ENCODE measurements around the gene NTMT1. TPM values are rescaled to one million over a fixed set of nuclear protein-coding genes. Genes with fewer than 3 reads are reported as not detected.
"Not testable (repeated sequence)": the region's sequence is repeated elsewhere in the genome, so short reads cannot be mapped to it uniquely, and the experiment has no call there.

NTMT1 gene
- polyA plus RNA-seq, 6 donors from 2014 or later = 30.3 to 57.7 (median 35.4) TPM

DNA sequence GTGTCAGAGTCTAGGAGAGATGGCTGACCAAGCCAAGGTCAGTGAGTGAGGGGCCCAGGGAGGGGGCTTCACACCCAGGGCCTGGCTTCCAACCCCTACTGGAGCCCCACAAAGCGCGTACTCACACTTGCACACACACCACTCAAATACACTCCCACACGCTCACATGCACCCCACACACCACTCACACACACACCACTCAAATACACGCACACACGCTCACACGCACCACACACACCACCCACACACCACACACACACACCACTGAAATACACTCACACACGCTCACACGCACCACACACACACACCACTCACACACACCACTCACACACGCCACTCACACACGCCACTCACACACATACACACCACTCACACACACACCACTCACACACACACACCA, 21.7 kb downstream of the NTMT1 start:
- no peaks in the 10 kb centered on the region for H3K36me3 Mint-ChIP-seq
- H3K4me3 Mint-ChIP-seq = peak overlapping the region in 1 of 8 donors; percentile 50
- ATAC-seq (ENCODE audit: low read depth in 2 of 2) (no peak), DNase-seq (no peak)
- H3K4me1 Mint-ChIP-seq = peaks cover 0 to 5% (median under 1%) of the 10 kb centered on the region in 3 donors
- peaks cover 0 to 2% (median 0%) of the 10 kb centered on the region in 7 donors for H3K9me3 Mint-ChIP-seq
- no peak overlapping the region for H3K27ac Mint-ChIP-seq
- peaks cover 0 to 17% (median 5%) of the 10 kb centered on the region in 3 donors for H3K27me3 Mint-ChIP-seq

DNA sequence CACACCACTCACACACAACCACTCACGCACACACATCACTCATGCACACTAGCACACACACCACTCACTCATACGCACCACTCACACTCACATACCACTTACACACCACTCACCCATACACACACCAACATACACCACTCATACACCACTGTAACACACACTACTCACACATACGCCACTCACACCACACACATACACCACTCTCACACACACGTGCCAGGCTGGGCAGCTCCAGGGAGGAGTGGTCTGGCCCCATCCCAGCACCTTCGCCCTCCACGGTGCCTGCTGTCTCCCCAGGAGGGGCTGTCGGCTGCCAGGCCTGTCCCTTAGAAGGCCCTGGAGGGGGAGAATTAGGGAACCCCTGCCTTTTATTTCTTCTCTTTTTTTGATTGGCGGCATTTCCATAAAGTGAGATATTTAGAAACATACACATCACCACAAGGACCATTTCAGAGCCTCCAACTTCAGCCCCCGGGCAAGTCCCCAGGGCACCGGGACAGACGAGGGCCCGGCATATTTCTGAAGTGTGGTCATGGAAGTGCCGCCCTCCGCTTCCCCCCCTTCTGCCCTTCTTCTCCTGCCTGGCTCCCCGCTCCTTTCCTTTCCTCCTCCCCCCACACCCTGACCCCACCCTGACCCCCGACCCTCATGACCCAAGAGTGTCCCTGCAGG, 22.3 kb downstream of the NTMT1 start:
- Mint-ChIP-seq H3K27ac (no peak overlapping the region), H3K27me3 (peaks cover 0 to 17% (median 5%) of the 10 kb centered on the region in 3 donors), H3K4me1 (peaks cover 0 to 5% (median 0%) of the 10 kb centered on the region in 3 donors), H3K36me3 (no peaks in the 10 kb centered on the region), H3K9me3 (peaks cover 0 to 2% (median 0%) of the 10 kb centered on the region in 7 donors), H3K4me3 (peak overlapping the region in 1 of 8 donors; percentile 50)
- ATAC-seq (ENCODE audit: low read depth in 2 of 2) (no peak), DNase-seq (no peak)

DNA sequence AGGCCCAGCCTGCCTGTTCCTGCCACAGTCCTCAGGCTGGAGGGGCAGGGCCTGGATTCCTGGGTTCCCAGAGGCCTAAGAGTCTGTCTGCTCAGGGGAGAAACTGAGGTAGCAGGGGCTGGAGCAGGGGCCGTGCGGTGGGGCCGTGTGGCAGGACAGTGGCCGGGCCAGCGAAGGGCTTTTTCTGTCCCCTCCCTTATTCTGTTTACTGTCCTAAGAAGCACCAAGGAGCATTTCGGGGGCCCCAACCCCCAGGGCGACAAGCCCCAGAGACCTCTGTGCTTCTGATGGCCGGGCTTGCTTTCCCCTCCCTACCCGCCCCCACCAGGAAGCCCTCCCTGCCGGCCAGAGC, 22.8 kb downstream of the NTMT1 start:
- H3K9me3 Mint-ChIP-seq = peaks cover 0 to 2% (median 0%) of the 10 kb centered on the region in 7 donors
- ATAC-seq (ENCODE audit: low read depth in 2 of 2) = no peak
- peaks cover 0 to 5% (median under 1%) of the 10 kb centered on the region in 3 donors for H3K4me1 Mint-ChIP-seq
- H3K36me3 Mint-ChIP-seq = no peaks in the 10 kb centered on the region
- peaks cover 0 to 17% (median 5%) of the 10 kb centered on the region in 3 donors for H3K27me3 Mint-ChIP-seq
- DNase-seq = no peak
- no peak overlapping the region for H3K4me3 Mint-ChIP-seq
- no peak overlapping the region for H3K27ac Mint-ChIP-seq

DNA sequence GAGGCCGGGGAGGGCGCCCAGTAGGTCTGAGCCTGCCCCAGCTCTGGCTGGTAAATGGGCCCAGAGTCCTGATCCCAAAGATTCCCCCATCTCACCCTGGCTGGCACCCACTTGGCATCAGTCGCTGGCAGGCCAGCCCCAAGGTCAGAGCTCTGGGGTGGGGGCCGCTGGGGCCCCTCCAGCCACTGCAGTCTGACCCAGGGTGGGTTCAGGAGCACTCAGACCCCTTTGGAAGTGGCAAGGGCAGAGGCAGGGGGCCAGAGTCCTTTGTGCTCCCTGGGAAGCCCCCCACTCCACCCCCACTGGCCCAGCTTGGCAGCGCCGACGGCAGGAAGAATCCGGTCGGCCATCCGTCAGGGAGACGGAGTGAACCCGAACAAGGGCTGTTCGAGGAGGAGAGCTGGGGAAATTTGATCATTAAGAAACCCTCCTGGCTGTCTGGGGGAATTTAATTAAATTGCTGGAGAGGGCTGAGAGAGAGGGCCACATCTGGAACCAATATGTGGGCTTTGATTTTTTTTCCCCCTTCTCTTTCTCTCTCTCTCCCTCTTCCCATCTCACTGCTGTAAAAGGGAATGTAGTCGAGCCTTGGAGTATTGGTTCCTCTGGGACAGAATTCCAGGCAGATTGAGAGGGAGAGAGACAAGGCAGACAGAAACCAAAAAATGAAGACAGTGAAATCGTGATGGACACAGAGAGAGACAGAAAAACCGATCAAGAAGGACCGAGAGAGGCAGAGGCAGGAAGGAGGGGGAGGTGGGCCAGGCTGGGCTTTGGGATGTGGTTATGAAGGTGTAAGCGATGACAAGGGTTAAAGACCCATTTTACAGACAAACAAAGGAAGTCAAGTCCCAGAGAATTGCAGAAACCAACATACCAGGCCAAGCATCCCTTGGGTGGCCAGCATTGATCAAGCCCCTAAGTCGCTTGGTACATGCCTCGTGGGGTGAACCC, 24.0 kb downstream of the NTMT1 start:
- ATAC-seq (ENCODE audit: low read depth in 2 of 2) = no peak
- DNase-seq = no peak
- Mint-ChIP-seq H3K27me3 (peaks cover 0 to 17% (median 5%) of the 10 kb centered on the region in 3 donors), H3K4me3 (no peak overlapping the region), H3K36me3 (no peaks in the 10 kb centered on the region), H3K9me3 (peaks cover 0 to 2% (median 0%) of the 10 kb centered on the region in 7 donors), H3K4me1 (peaks cover 0 to 5% (median 2%) of the 10 kb centered on the region in 3 donors), H3K27ac (no peak overlapping the region)

DNA sequence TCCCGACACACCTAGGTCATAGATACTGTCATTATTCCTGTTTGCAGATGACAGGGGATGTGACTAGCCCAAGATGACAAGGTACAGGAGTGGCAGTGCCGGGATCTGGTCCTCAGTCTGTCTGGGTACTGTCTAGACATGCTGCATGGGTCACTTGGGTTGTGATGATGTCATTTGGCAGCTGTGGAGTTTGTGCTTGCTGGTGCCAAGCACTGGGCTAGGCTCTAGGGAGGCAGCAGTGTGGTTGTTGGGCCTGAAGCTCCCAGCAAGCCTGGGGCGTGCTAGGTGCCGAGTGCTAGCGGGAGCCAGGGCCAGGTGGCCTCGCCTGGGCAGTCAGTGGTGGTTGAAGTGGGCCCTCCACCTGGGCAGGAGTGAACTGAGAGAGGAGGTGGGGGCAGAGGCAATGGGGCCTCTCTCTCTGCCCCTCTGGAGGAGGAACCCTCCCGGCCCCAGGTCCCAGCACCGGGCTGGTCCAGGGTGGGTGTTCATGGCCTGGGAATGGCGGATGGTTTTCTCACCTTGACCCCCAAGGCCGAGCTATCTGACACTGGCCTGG, 24.8 kb downstream of the NTMT1 start:
- peaks cover 0 to 2% (median 0%) of the 10 kb centered on the region in 7 donors for H3K9me3 Mint-ChIP-seq
- H3K27me3 Mint-ChIP-seq = peaks cover 0 to 22% (median 5%) of the 10 kb centered on the region in 3 donors
- ATAC-seq (ENCODE audit: low read depth in 2 of 2) (no peak), DNase-seq (no peak)
- H3K27ac Mint-ChIP-seq = no peak overlapping the region
- H3K4me1 Mint-ChIP-seq = peaks cover 0 to 5% (median 2%) of the 10 kb centered on the region in 3 donors
- no peaks in the 10 kb centered on the region for H3K36me3 Mint-ChIP-seq
- H3K4me3 Mint-ChIP-seq = no peak overlapping the region

DNA sequence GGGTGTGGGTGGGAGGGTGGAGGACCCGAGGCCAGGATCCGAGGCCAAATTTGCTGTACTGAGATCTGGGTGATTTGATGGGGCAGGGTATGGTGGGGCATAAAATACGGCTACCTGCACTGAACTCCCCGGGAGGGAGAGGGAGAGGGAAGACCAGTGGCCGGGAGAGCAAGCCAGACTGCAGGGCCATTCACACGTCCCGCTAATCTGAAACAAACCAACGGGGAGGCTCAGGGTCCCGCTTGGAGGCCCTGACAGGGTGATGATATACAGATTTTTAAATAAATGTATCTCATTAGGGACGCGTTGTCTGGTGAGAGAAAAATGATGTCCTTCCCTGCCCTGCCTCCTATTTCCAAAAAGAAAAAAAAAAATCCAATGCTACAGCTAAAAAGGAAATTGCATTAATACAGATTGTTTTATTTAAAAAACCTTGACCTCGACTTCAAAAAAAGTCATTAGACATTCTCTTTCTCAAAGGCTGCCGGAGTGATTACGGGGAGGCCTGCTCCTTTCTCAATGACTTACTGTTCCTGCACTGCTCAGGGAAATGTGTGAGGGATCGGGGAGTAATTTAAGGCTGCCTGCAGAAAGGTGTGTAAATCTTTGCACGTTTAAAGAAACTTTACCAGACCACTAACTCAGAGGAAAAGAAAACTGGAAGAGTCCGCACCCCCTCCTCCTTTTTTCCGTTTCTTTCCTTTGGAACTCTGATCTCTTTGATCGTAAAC, 28.0 kb downstream of the NTMT1 start:
- ATAC-seq (ENCODE audit: low read depth in 2 of 2) (no peak), DNase-seq (no peak)
- Mint-ChIP-seq H3K4me1 (peaks cover 0 to 2% (median 0%) of the 10 kb centered on the region in 3 donors), H3K9me3 (no peaks in the 10 kb centered on the region), H3K27me3 (peaks cover 0 to 22% (median 4%) of the 10 kb centered on the region in 3 donors), H3K36me3 (no peaks in the 10 kb centered on the region), H3K4me3 (no peak overlapping the region), H3K27ac (peak overlapping the region in 1 of 6 donors; percentile 42)

DNA sequence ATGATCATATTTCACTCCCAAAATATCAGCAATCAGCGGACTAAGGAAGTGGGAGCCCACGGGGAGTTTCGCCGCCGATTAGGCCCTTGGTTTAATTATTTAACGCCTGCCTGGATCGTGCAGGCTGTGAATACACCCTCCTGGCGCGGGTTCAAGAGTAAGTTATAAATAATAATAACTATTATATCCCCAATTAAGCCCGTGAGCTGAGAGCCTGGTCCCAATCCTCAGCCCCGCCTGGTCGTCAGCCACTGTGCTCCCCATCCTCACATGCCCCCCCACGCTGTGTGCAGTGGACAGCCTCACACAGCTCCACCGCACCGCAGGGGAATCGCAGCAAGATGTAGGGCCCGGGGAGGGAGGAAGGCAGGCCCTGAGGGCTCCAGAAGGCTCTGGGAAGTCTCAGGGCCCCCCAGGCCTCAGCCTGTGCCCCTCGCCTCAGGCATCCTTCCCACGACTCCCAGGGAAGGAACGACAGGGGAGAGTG, 28.6 kb downstream of the NTMT1 start:
- Mint-ChIP-seq H3K9me3 (no peaks in the 10 kb centered on the region), H3K4me3 (no peak overlapping the region), H3K27me3 (peaks cover 0 to 22% (median 4%) of the 10 kb centered on the region in 3 donors), H3K4me1 (peaks cover 0 to 2% (median 0%) of the 10 kb centered on the region in 3 donors), H3K27ac (no peak overlapping the region), H3K36me3 (no peaks in the 10 kb centered on the region)
- no peak for ATAC-seq (ENCODE audit: low read depth in 2 of 2)
- no peak for DNase-seq

DNA sequence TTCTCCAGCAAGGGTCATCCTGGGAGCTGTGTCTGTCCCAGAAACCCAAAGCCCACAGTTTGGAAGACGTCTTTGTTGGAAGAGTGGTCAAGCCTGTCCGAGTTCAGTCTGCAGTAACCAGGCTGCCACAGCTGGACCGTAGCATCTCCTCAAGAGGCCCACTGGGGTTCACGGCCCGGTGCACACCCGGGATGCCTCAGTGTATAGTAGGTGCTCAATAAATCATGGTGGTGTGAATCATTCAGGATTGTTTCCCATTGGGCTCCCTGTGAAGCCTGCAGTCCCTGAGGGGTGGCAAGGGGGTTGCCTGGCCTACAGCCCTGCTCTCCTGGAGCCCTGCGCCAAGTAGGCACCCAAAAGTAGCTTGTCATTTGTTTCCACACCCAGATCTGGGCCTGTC, 29.2 kb downstream of the NTMT1 start:
- Mint-ChIP-seq H3K27me3 (peaks cover 0 to 18% (median 4%) of the 10 kb centered on the region in 3 donors), H3K9me3 (no peaks in the 10 kb centered on the region), H3K4me1 (peaks cover 0 to 2% (median 0%) of the 10 kb centered on the region in 3 donors), H3K27ac (no peak overlapping the region), H3K36me3 (no peaks in the 10 kb centered on the region), H3K4me3 (no peak overlapping the region)
- DNase-seq = no peak
- ATAC-seq (ENCODE audit: low read depth in 2 of 2) = no peak

DNA sequence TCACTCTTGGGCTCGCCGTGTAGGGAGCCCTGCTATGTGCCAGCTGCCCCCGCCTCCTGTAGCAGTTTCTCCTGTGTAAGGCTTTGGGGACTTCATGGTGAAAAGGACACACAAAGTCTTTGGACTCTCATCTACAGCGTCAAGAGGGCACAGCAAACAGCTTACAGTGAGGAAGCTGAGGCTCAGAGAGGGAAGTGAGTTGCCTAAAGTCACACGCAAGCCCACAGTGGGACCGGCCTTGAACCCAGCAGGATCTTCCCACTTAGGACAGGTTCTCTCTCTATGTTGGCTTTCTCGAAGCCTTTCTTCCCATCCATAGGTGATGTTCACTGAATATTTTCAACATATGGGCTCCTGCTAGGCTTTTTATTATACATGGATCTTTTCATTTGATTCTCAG, 29.7 kb downstream of the NTMT1 start:
- H3K27me3 Mint-ChIP-seq = peaks cover 0 to 14% (median 5%) of the 10 kb centered on the region in 3 donors

DNA sequence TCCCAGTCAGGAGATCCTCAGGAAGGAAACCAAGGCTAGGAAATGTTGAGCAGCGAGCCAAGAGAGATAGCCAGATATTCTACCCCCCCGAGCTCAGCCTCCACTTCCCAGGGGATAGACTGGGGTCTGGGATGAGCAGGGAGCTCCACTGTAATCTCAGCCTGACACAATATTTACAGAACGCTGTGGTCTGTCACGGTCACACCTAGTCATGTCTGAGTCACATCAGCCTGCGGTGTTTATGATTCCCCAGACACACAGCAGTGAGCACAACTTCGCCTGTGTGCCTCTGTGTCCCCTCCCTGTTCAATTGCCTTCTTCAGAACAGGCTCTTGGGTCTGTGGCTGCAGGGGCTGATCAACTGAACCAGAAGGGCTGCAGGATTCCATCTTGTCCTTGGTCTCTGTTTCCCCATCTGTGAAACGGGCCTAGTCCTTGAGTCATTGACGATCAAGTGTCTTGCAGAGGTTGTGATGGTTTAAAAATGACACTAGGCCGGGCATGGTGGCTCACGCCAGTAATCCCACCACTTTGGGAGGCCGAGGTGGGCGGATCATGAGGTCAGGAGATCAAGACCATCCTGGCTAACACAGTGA, 30.9 kb downstream of the NTMT1 start:
- Mint-ChIP-seq H3K4me3 (no peak overlapping the region), H3K9me3 (no peaks in the 10 kb centered on the region), H3K36me3 (no peaks in the 10 kb centered on the region), H3K27ac (no peak overlapping the region), H3K4me1 (peaks cover 0 to 2% (median 0%) of the 10 kb centered on the region in 3 donors), H3K27me3 (peaks cover 5 to 21% (median 11%) of the 10 kb centered on the region in 3 donors)
- DNase-seq (no peak), ATAC-seq (ENCODE audit: low read depth in 2 of 2) (no peak)

More for the DNA sequence above, 29.7 kb downstream of the NTMT1 start:
- H3K4me1 Mint-ChIP-seq = peaks cover 0 to 2% (median 0%) of the 10 kb centered on the region in 3 donors
- no peak overlapping the region for H3K4me3 Mint-ChIP-seq
- DNase-seq (no peak), ATAC-seq (ENCODE audit: low read depth in 2 of 2) (no peak)
- H3K27ac Mint-ChIP-seq = no peak overlapping the region
- H3K36me3 Mint-ChIP-seq = no peaks in the 10 kb centered on the region
- no peaks in the 10 kb centered on the region for H3K9me3 Mint-ChIP-seq

DNA sequence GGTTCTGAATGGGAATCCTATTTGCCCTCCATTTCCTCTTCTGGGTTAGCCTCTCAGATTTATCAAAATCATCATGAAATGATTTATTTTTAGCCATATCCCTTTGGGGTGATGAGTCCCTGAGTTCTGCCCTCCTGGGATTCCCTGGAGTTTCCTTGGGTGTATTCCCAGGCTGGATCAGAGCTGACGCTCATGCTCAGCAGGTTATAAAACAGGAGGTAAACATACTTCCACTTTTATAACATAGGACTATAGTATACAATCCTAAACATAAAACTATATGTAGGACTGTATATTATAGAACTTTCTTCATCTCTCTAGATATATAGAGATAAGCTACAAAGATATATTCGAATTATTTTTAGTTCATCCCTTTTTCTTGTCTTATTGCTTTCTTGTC, 35.1 kb downstream of the NTMT1 start:
- H3K36me3 Mint-ChIP-seq = no peaks in the 10 kb centered on the region

DNA sequence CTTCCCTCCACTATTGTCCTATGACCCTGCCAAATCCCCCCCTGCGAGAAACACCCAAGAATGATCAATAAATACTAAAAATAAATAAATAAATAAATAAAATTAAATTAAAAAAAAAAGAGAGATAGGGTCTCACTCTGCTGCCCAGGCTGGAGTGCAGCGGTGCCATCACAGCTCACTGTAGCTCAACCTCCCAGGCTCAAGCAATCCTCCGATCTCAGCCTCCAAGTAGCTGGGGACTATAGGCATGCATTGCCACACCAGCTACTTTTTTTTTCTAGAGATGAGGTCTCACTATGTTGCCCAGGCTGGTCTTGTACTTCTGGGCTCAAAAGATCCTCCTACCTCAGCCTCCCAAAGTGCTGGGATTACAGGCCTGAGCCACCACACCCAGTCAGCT, 36.3 kb downstream of the NTMT1 start:
- not testable (repeated sequence) for ATAC-seq (ENCODE audit: low read depth in 2 of 2); H3K27ac Mint-ChIP-seq; DNase-seq; H3K36me3 Mint-ChIP-seq; H3K9me3 Mint-ChIP-seq; H3K4me1 Mint-ChIP-seq
- peaks cover 15 to 34% (median 20%) of the 10 kb centered on the region in 3 donors for H3K27me3 Mint-ChIP-seq
- peak overlapping the region in 1 of 8 donors; percentile 2 for H3K4me3 Mint-ChIP-seq

More for the DNA sequence above, 35.1 kb downstream of the NTMT1 start:
- Mint-ChIP-seq H3K4me3 (no peak overlapping the region), H3K4me1 (peaks cover 4 to 9% (median 6%) of the 10 kb centered on the region in 3 donors), H3K27ac (peak overlapping the region in 2 of 6 donors; percentile 34 to 78), H3K27me3 (peaks cover 19 to 31% (median 21%) of the 10 kb centered on the region in 3 donors), H3K9me3 (no peaks in the 10 kb centered on the region)
- no peak for DNase-seq
- no peak for ATAC-seq (ENCODE audit: low read depth in 2 of 2)
